DMS 273 treated with DMSO at 0.1 percent for 48 hours (cell line): ENCODE measurements around the gene LGALS9B.
"Not testable (repeated sequence)": the region's sequence is repeated elsewhere in the genome, so short reads cannot be mapped to it uniquely, and the experiment has no call there.

Source experiments
- DNase-seq: peaks from one replicate; lab custom pipeline; 2025; lab: John Stamatoyannopoulos, UW

Gene LGALS9B

GRCh38 chr17:20466999-20467398 is 340 bp downstream of the LGALS9B start:
- not testable (repeated sequence) for DNase-seq

GRCh38 chr17:20466553-20466952 is 786 bp downstream of the LGALS9B start:
- DNase-seq, result not testable (repeated sequence)

GRCh38 chr17:20465535-20465934 is 1.8 kb downstream of the LGALS9B start:
- DNase-seq, result not testable (repeated sequence)

GRCh38 chr17:20464854-20465414 is 2.4 kb downstream of the LGALS9B start:
- not testable (repeated sequence) for DNase-seq

DNA sequence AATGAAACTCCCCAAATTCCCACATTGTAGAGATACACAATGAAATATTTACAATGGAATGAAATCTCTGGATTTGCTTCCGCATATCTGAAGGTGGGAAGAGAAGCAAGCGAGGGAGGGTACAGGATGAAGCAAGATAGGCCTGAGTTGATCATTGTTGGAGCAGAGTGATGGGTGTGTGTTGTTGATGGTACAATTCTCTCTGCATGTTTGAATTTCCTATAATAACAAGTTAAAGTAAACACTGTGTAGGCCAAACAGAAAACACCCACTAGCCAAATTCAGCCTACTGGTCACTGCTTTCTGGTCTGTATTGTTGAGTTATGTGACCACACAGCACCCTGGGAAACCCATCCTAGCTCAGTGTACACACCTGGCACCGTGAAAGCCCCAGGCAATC is 5.2 kb downstream of the LGALS9B start:
- DNase-seq, result not testable (repeated sequence)

- not testable (repeated sequence) for DNase-seq
Measured at GRCh38 chr17:20457848-20458381, 9.4 kb downstream of the LGALS9B start.

DNA sequence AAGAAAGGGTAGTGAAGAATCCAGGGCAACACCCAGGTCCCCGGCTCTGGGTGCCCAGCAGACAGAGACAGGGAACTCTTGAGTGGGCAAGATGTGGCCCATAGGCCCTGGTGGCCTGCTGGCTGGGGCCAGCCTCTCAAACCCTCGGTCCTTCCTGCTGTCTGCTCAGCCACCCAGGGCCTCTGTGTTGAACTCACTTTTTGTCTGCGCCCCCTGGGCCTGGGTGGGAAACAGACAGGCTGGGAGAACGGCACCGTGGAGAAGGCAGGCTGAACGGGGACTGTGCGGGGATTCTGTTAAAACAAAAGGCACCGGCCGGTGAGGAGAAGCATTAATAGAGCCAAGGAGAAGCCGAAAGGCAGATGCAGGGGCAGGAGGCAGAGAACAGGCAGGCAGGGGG is 12.2 kb downstream of the LGALS9B start:
- DNase-seq, result not testable (repeated sequence)

DNA sequence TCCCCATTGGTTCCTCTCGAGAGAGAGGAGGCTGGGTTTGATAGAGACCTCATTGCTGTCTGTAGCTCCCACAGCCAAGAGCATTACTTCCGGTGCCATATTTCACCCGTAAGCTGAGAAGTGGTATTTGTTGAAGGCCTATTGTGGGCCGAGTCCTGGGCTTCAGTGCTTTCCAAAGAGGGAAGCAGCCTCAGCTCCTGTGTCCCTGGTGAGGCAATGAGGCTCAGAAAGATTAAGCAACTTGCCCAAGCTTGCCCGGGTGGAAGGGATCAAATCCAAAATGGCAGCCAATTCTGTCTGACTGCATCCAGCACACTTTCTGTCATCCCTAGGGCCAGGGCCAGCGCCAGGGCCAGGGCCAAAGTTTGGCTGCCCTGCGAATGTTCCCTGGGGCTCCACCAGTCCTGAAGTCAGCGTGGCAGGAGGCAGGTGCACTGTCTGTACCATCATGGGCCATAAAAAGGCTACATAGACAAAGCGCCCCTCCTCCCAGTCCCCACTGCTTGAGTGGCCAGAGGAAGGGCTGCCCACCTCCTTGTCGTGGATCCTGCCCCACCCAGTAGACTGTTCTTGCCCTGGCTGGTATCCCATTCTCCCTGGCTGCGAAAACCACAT is 13.4 kb downstream of the LGALS9B start:
- DNase-seq, result not testable (repeated sequence)

DNA sequence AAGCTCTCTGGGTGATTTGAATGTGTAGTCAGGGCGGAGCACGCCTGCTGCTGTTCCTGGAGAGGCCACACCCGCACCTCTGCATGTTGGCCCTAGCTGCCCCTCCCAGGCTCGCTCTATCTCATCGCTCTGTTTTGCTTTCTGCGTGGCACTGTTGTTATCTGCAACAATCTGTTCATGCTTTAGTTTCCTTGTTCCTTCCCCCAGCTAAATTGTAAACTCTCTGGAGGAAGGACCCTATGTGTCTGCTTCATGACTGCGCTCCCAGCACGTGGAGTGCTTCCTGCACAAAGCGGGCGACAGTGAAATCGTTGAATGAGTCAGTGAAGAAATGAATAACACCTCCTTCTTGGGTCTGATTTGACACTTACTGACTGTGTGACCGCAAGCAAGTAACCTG is 16.5 kb downstream of the LGALS9B start:
- not testable (repeated sequence) for DNase-seq

GRCh38 chr17:20447534-20448321 is 19.6 kb downstream of the LGALS9B start:
- not testable (repeated sequence) for DNase-seq

DNA sequence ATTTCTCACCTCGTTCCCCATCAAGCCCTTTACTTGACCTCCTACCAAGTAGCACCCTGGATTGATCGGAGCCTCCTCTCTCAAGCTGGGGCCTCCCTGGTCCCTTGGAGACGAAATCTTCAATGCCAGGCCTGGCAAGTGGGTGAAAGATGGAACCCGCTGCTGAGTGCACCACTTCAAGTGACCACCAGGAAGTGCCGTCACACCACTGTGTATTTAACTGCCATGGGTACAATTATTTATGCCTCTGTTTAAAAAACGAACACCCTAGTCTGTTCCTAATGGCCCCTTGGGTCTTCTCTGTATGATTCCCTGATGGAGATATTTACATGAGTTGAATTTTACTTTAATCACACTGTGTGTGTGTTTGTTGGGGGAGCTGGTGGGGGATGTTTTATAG is 20.4 kb downstream of the LGALS9B start:
- not testable (repeated sequence) for DNase-seq

- DNase-seq, result not testable (repeated sequence)
Measured at GRCh38 chr17:20444581-20445236, 22.6 kb downstream of the LGALS9B start.

DNA sequence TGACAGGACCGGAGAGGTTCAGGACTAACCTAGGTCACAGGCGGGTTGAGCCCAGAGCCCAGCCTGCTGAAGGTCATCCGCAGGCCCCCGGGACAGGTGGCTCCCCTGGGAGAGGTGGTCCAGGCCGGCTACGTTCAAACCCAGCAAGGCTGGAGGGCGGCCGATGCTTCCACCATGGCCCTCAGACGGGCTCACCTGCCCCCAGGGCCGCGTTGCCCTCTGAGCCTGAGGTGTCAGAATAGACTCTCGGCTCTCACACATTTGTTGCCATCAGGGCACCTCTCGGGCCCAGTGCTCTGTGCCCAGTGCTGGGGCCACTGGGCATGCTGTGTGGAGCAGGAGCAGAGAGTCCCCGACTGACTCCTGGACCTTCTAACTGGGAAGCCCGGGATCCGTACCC is 23.2 kb downstream of the LGALS9B start:
- DNase-seq, result not testable (repeated sequence)

- DNase-seq, result not testable (repeated sequence)
Measured at GRCh38 chr17:20443632-20444031, 23.7 kb downstream of the LGALS9B start.

DNA sequence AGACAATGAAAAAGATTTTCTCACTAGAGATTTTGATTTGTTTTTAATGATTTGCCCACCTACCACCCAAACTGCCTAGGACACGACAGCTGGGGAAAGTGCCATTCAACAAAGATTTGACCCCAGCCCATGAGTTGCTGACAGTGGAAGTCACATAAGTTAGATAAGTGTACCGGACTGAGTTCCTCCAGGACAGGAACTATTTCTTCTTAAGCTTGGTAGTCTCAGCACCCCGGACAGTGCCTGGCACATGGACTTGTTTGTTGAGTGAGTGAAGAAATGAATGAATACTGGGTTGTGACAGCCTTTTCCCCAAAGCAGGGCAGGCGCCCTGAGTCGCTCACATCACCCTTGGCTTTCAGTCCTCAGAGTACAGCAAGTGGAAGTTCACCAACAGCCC is 26.7 kb downstream of the LGALS9B start:
- DNase-seq, result not testable (repeated sequence)

GRCh38 chr17:20435166-20435565 is 32.2 kb downstream of the LGALS9B start:
- not testable (repeated sequence) for DNase-seq

- DNase-seq, result not testable (repeated sequence)
Measured at GRCh38 chr17:20433382-20433781, 34.0 kb downstream of the LGALS9B start.

DNA sequence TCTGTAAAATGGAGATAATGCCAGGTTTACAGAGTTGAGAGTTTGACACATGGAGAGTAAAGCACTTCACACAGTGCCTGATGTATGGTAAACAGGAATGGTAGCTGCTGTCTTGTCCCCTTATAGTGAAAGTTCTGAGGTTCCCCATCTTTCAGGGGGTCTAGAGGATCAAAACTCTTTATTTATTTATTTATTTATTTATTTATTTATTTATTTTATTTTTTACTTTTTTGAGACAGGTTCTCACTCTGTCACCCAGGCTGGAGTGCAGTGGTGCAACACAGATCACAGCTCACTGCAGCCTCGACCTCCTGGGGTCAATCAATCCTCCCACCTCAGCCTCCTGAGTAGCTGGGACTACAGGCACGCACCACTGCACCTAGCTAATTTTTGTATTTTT is 40.1 kb downstream of the LGALS9B start:
- not testable (repeated sequence) for DNase-seq

DNA sequence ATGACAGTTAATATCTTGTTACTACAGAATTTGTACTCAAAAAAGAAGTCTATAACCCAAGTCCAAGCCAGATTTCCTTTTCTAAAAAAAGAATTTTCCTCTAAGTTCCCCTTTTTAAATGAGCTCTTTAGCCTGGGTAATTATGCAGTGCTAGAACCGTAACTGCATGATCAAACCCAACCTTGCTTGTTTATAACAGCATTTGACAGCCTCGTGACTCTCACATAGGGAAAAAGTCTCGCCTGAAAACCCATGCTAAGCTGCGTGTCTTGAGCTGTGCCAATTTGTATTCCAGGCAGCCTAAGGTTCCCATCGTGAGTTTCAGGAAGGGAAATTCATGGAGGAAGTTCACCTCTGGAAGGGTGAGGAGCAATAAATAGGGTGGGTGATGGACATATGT is 44.5 kb downstream of the LGALS9B start:
- not testable (repeated sequence) for DNase-seq

DNA sequence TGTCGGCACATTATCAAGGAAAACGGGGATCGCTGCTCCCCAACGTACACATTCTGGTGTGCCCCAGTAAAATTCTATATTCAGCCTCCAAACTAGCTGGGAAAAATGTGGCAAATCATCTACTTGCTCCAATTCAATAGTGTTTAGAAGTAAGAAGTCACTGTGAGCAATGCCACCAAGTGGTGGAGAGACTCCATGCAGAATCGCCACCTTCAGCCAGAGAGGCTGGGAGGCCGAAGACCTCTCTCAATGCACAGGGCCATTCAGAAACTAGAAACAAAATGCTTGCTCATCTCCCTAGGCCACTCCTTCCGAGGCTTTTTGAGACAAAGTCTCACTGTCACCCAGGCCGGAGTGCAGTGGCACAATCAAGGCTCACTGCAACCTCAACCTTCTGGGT is 48.5 kb downstream of the LGALS9B start:
- DNase-seq, result not testable (repeated sequence)

DNA sequence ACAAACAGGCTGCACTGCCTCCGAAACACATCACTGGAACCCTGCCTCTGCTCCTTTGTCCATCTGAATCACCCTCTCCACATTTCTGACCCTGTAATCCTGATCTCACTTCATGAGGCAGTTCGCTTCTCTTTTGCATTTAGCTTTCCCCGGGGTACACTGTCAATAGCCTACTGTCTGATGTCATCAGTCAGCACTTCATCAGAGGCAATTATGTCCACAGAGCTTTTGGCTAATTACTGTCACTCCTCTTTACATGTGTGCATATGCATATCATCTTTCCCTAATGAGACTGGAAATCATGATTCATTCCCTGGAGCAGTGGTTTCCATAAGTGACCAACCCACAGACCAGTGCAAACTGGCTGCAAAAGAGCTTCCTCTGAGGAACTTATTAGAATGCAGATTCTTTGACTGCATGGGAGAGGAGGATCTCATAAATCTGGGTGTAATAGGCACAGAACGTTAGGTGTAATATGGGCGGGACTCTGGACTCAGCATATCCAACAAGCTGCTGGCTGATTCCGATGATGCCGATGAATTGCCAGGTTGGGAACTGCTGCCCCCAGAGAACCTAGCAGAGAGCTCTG is 49.8 kb downstream of the LGALS9B start:
- not testable (repeated sequence) for DNase-seq
